ENCODE results near the gene FOLR1. TPM values are rescaled to one million over a fixed set of nuclear protein-coding genes. Genes with fewer than 3 reads are reported as not detected.

Gene FOLR1
- total RNA-seq, 1 experiment from 2014 or later: not detected

GRCh38 chr11:72154816-72155215 lies 37.1 kb upstream of the FOLR1 start:
- in situ Hi-C loops (cut with HindIII; ENCODE audit: low pct_unique_long_range_greater_than_20kb, low sequenced_read_pairs): no loop called here
- H3K36me3 ChIP-seq (ENCODE audit: control insufficient read depth, insufficient read depth, low read length): no peaks in the 10 kb centered on the region
- intact Hi-C loops (cut with micrococcal nuclease; ENCODE audit: unreplicated experiment): no loop called here
- no peaks in the 10 kb centered on the region for H3K9me3 ChIP-seq (ENCODE audit: control insufficient read depth, insufficient read depth, low read depth, low read length)
- no peak overlapping the region for H3K27ac ChIP-seq (ENCODE audit: low read length)
- no peaks in the 10 kb centered on the region; the same call in 1 of the 2 replicates for H3K27me3 ChIP-seq (ENCODE audit: control insufficient read depth, insufficient read depth, low read length)
- ChIA-PET POLR2A (interaction anchor here (0.6 kb wide), 1 partner anchor 20 kb away, joined by 3 read pairs; no protein-coding TSS in a partner anchor), CTCF (interaction anchor here (0.5 kb wide), 1 partner anchor 129 kb away, joined by 4 read pairs; no protein-coding TSS in a partner anchor)
- BruUV-seq (replicated peaks): no TSS peak
- TF ChIP-seq REST (IDR thresholded peaks at IDR 0.05; ENCODE audit: insufficient read depth in 1 of 2, low read depth in 2 of 2, low read length in 1 of 2): no peak
- TF ChIP-seq TCF7L2 (IDR thresholded peaks at IDR 0.05; ENCODE audit: low read depth, low read length): no peak
- no peak for TF ChIP-seq SIN3A (IDR thresholded peaks at IDR 0.05; ENCODE audit: borderline replicate concordance, insufficient read depth, low read depth, low read length)
- TF ChIP-seq CTCF (IDR thresholded peaks at IDR 0.05): no peak
- TF ChIP-seq POLR2AphosphoS5 (IDR thresholded peaks at IDR 0.05; ENCODE audit: low read depth, low read length): no peak
- no peak; the same call in 1 of the 2 replicates for ATAC-seq
- H3K4me1 ChIP-seq (ENCODE audit: control insufficient read depth, insufficient read depth, low read length): no peaks in the 10 kb centered on the region
- no peak for DNase-seq (ENCODE audit: low read depth, low spot score)
- no peak overlapping the region for H3K4me3 ChIP-seq (ENCODE audit: low read depth in 2 of 2, low read length in 2 of 2)

- no peaks in the 10 kb centered on the region for H3K4me1 ChIP-seq (ENCODE audit: control insufficient read depth, insufficient read depth, low read length)
- TF ChIP-seq TCF7L2 (IDR thresholded peaks at IDR 0.05; ENCODE audit: low read depth, low read length) (no peak), POLR2AphosphoS5 (IDR thresholded peaks at IDR 0.05; ENCODE audit: low read depth, low read length) (no peak), CTCF (IDR thresholded peaks at IDR 0.05) (no peak), REST (IDR thresholded peaks at IDR 0.05; ENCODE audit: insufficient read depth in 1 of 2, low read depth in 2 of 2, low read length in 1 of 2) (no peak), SIN3A (IDR thresholded peaks at IDR 0.05; ENCODE audit: borderline replicate concordance, insufficient read depth, low read depth, low read length) (no peak)
- BruUV-seq (replicated peaks): no TSS peak
- no peaks in the 10 kb centered on the region for H3K9me3 ChIP-seq (ENCODE audit: control insufficient read depth, insufficient read depth, low read depth, low read length)
- ChIA-PET CTCF (no interaction called here), POLR2A (no interaction called here)
- no peaks in the 10 kb centered on the region for H3K36me3 ChIP-seq (ENCODE audit: control insufficient read depth, insufficient read depth, low read length)
- H3K27ac ChIP-seq (ENCODE audit: low read length): no peak overlapping the region
- DNase-seq (ENCODE audit: low read depth, low spot score): no peak
- intact Hi-C loops (cut with micrococcal nuclease; ENCODE audit: unreplicated experiment) (no loop called here), in situ Hi-C loops (cut with HindIII; ENCODE audit: low pct_unique_long_range_greater_than_20kb, low sequenced_read_pairs) (no loop called here)
- H3K27me3 ChIP-seq (ENCODE audit: control insufficient read depth, insufficient read depth, low read length): no peaks in the 10 kb centered on the region; the same call in 1 of the 2 replicates
- H3K4me3 ChIP-seq (ENCODE audit: low read depth in 2 of 2, low read length in 2 of 2): no peak overlapping the region
- ATAC-seq: no peak
Measured at GRCh38 chr11:72155751-72156150, 36.2 kb upstream of the FOLR1 start.
